ENCODE measurements around the gene SEMA4F. TPM values are rescaled to one million over a fixed set of nuclear protein-coding genes. Genes with fewer than 3 reads are reported as not detected.

SEMA4F gene
- total RNA-seq, 1 experiment from 2014 or later, result 7.6 TPM

DNA sequence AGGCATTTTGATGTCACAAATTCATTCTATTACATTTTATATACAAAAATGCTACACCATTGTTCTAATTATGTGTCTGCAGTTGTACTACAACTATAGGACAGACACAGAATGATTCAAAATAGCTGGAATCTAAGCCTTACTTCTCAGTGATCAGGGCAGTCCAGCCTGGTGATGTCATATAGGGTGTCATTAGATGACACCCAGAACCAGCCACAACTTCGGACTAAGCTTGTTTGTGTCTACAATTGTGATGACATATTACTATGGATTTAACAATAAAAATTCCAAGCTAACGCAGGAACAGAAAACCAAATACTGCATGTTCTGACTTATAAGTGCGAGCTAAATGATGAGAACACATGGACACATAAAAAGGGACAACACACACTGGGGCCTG, 36.9 kb upstream of the SEMA4F start:
- Histone ChIP-seq H3K4me3 (ENCODE audit: low read depth, low read length) (no peak overlapping the region), H3K4me1 (no peaks in the 10 kb centered on the region), H3K9me3 (no peaks in the 10 kb centered on the region), H3K36me3 (ENCODE audit: control insufficient read depth, insufficient read depth, low read length) (no peaks in the 10 kb centered on the region), H3K27me3 (replicated peaks; ENCODE audit: control insufficient read depth, insufficient read depth, low read length) (no peaks in the 10 kb centered on the region; the same call in 1 of the 2 replicates)
- ChIA-PET CTCF (no interaction called here), POLR2A (no interaction called here)
- DNase-seq, result no peak
- H3K36me3 Mint-ChIP-seq (ENCODE audit: insufficient read depth, unreplicated experiment), result no peaks in the 10 kb centered on the region
- intact Hi-C loops (cut with micrococcal nuclease; ENCODE audit: unreplicated experiment), result no loop called here
- H3K4me3 Mint-ChIP-seq (ENCODE audit: unreplicated experiment), result no peak overlapping the region
- TF ChIP-seq, protein P1, sequence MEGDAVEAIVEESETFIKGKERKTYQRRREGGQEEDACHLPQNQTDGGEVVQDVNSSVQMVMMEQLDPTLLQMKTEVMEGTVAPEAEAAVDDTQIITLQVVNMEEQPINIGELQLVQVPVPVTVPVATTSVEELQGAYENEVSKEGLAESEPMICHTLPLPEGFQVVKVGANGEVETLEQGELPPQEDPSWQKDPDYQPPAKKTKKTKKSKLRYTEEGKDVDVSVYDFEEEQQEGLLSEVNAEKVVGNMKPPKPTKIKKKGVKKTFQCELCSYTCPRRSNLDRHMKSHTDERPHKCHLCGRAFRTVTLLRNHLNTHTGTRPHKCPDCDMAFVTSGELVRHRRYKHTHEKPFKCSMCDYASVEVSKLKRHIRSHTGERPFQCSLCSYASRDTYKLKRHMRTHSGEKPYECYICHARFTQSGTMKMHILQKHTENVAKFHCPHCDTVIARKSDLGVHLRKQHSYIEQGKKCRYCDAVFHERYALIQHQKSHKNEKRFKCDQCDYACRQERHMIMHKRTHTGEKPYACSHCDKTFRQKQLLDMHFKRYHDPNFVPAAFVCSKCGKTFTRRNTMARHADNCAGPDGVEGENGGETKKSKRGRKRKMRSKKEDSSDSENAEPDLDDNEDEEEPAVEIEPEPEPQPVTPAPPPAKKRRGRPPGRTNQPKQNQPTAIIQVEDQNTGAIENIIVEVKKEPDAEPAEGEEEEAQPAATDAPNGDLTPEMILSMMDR (IDR thresholded peaks at IDR 0.05; ENCODE audit: insufficient read depth in 1 of 2, low read depth in 1 of 2, low read length in 1 of 2, severe bottlenecking in 1 of 2, unreplicated experiment in 1 of 2), result no peak
- no peak overlapping the region for H3K27ac Mint-ChIP-seq (ENCODE audit: unreplicated experiment)
- H3K27me3 Mint-ChIP-seq (ENCODE audit: insufficient read depth, unreplicated experiment), result peaks cover 5% of the 10 kb centered on the region
- no TSS peak for BruUV-seq (replicated peaks)
- no peaks in the 10 kb centered on the region for H3K9me3 Mint-ChIP-seq (ENCODE audit: unreplicated experiment)
- no peaks in the 10 kb centered on the region for H3K4me1 Mint-ChIP-seq (ENCODE audit: low read depth, unreplicated experiment)

DNA sequence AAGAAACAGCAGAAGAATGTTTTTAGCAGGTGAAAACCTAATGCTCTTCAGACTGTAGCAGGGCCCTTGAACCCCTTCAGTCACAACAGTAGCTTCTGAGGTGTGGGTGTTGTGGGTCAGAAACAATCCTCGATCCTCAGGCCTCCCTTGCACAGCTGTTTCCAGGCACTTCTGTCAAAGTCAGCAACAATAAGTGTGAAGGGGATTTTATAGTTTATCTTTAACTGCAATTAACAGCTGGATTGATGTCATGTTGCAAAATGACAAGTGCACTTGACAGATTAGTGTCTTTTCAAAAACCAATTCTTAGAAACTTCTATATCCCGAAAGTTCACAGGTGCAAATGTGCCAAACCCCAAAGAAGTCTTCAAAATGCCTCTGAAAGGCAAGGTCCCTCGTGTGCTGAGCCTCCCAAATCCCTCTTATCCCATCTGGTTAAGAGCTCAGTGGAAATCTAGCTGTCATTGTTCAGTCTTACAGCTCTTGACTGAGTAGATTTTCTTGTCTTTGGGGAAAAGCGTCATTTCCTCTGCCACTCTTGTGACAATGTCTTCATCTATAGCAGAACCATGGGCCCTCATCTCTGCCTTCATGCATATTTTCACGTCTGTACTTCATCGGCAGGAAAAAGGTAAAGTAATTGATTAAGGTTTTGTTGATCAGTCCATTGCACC, 35.5 kb upstream of the SEMA4F start:
- no peaks in the 10 kb centered on the region for H3K4me1 Mint-ChIP-seq (ENCODE audit: low read depth, unreplicated experiment)
- H3K36me3 Mint-ChIP-seq (ENCODE audit: insufficient read depth, unreplicated experiment), result no peaks in the 10 kb centered on the region
- POLR2A ChIA-PET, result no interaction called here
- no peak overlapping the region for H3K27ac Mint-ChIP-seq (ENCODE audit: unreplicated experiment)
- TF ChIP-seq, protein P1 (IDR thresholded peaks at IDR 0.05; ENCODE audit: insufficient read depth in 1 of 2, low read depth in 1 of 2, low read length in 1 of 2, severe bottlenecking in 1 of 2, unreplicated experiment in 1 of 2), result no peak
- no peaks in the 10 kb centered on the region for H3K9me3 ChIP-seq
- no peak for DNase-seq
- H3K27me3 ChIP-seq (replicated peaks; ENCODE audit: control insufficient read depth, insufficient read depth, low read length), result no peaks in the 10 kb centered on the region; the same call in 1 of the 2 replicates
- BruUV-seq (replicated peaks), result no TSS peak
- no peak overlapping the region for H3K4me3 Mint-ChIP-seq (ENCODE audit: unreplicated experiment)
- CTCF ChIA-PET, result no interaction called here
- H3K9me3 Mint-ChIP-seq (ENCODE audit: unreplicated experiment), result no peaks in the 10 kb centered on the region
- H3K36me3 ChIP-seq (ENCODE audit: control insufficient read depth, insufficient read depth, low read length), result no peaks in the 10 kb centered on the region
- no peaks in the 10 kb centered on the region for H3K4me1 ChIP-seq
- no peaks in the 10 kb centered on the region for H3K27me3 Mint-ChIP-seq (ENCODE audit: insufficient read depth, unreplicated experiment)
- intact Hi-C loops (cut with micrococcal nuclease; ENCODE audit: unreplicated experiment), result no loop called here
- no peak overlapping the region for H3K4me3 ChIP-seq (ENCODE audit: low read depth, low read length)

DNA sequence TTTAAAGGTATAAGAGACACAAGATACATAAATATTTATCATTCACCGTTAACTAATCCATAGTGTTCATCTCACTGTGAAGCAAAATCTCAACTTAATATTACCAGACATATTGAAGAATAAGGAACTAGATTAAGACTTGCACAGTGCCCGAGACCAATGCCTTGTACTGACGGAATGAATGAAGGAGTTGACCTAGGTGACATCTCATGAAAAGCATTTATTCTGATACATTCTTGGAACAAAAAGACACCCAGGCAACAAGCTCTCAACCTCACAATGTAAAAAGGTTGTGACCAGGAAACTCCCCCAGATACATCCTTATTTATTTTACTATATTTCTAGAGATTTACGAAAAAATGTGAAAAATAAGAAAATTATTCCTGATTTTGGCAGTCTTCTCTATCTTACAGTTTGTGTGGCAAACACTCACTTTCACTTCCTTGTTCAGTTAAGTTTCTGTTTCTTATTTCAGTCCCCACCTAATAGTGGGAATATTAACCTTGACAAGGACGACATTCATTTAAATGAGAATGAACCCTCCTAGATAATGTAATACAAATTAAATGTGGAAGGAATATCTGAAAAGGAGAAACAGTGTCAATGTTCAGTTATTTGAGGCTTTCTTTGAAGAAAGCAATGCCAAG, 34.3 kb upstream of the SEMA4F start:
- Mint-ChIP-seq H3K36me3 (ENCODE audit: insufficient read depth, unreplicated experiment) (no peaks in the 10 kb centered on the region), H3K4me1 (ENCODE audit: low read depth, unreplicated experiment) (no peaks in the 10 kb centered on the region), H3K27me3 (ENCODE audit: insufficient read depth, unreplicated experiment) (no peaks in the 10 kb centered on the region), H3K27ac (ENCODE audit: unreplicated experiment) (no peak overlapping the region), H3K9me3 (ENCODE audit: unreplicated experiment) (no peaks in the 10 kb centered on the region), H3K4me3 (ENCODE audit: unreplicated experiment) (no peak overlapping the region)
- no peak for DNase-seq
- no peaks in the 10 kb centered on the region for H3K4me1 ChIP-seq
- no peaks in the 10 kb centered on the region for H3K36me3 ChIP-seq (ENCODE audit: control insufficient read depth, insufficient read depth, low read length)
- H3K9me3 ChIP-seq, result no peaks in the 10 kb centered on the region
- BruUV-seq (replicated peaks), result no TSS peak
- no peak overlapping the region for H3K4me3 ChIP-seq (ENCODE audit: low read depth, low read length)
- no peaks in the 10 kb centered on the region; the same call in 1 of the 2 replicates for H3K27me3 ChIP-seq (replicated peaks; ENCODE audit: control insufficient read depth, insufficient read depth, low read length)
- intact Hi-C loops (cut with micrococcal nuclease; ENCODE audit: unreplicated experiment), result no loop called here
- CTCF ChIA-PET, result no interaction called here
- POLR2A ChIA-PET, result no interaction called here
- TF ChIP-seq, protein P1 (IDR thresholded peaks at IDR 0.05; ENCODE audit: insufficient read depth in 1 of 2, low read depth in 1 of 2, low read length in 1 of 2, severe bottlenecking in 1 of 2, unreplicated experiment in 1 of 2), result no peak
